ENCODE results near the gene FRS2.

Gene FRS2

DNA sequence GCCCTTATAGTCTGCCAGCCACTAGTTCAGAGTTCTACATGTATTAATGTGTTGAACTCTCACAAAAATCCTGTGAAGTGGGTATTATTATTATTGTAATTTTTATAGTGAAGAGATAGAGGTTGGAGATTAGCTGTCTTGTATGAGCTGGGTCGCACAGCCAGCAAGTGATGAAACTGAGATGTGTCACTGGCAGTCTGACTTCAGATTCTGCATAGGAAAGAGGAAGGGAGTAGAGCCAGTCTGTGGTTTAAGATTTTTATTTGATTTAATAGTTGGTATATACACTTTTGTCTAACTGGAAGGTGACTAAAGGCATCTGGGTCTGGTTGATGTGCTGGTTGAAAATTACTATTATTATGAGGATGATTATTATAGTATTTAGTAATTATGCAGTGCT lies 5.8 kb upstream of the FRS2 start:
- no peak for DNase-seq (ENCODE audit: low spot score)

DNA sequence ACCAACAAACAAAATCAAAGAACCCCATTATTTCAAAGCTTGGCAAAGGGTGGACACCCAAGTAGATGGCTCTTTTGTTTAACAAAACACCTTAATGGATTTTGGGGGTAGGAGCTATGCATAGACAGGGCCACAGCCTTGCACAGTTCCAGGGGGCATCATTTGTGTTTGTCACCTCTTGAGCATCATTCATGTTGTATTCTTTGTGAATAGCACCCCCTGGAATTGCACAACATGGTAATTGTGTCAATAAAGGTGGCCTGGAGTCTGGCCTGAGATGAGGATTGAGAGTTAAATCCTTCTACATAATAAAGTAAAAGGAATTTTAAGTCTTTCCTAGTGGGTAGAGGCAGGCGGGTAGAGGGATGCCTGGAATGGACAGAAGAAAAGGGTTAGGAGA lies 3.3 kb upstream of the FRS2 start:
- no peak for DNase-seq (ENCODE audit: low spot score)

DNA sequence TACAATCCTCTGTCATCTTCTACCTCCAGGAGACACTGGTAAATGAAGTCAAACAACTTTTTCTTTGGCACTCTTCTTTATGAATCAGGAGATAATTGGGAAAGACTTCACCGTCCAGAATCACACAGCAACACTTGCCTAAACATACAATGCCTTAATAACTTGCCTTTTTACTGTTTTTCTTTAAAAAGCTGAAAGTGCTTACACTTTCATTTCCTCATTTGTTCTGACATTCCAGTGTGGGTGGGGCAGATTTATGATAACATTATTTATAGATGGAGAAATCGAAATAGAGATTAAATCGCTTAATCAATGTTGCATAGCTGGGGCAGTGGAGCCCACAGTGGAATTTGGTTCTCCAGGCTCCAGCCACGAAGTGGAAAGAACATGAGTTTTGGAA lies 2.8 kb upstream of the FRS2 start:
- DNase-seq (ENCODE audit: low spot score): no peak

DNA sequence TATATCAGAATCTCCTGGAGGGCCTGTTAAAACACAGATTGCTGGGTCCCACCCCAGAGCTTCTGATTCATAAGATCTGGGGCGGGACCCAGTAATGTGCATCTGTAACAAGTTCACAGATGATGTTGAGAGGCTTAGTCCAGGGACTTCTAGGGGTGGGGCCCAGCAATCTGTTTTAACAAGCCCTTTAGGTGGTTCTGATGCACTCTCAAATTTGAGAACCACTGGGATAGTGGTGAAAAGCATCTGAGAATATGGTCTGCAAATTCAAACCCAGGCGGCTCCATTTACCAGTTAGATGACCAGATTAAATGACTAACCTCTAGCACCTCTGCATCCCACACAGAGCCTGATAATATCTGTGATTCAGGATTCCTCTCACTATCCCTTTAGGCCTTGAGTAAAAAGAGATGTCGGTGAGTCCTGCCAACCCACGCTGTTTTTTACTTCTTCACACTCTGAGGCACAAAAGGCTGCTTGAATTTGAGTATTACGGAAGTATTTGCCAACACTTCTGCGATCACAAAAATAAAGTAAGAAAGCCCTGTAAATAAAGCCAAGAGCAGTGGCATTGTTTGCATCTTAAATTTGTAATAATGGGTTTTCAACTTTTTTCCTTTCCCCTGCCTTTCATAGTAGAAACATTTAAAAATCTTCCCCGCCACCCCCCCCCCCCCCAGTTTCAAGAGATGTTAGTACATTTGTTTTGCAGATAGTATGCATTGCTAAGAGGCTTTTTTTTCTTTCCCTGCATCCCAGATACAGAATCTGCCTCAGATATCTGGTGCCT lies 1.8 kb upstream of the FRS2 start:
- DNase-seq (ENCODE audit: low spot score): no peak

DNA sequence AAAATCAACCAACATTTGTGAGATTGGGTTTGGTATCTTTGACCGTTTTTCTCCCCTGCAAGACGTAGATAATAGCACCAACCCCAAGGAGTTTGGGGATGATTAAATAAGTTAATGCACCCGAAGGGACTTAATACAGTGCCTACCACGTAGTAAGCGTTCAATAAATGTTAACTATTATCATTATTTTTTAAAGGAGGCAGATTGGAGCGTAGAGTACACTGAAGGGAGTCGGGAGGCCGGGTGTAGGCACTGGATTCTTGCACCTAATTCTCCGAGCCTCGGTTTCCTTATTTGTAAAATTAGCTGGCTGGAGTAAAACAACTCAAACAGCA lies 367 bp upstream of the FRS2 start:
- DNase-seq (ENCODE audit: low spot score): no peak

DNA sequence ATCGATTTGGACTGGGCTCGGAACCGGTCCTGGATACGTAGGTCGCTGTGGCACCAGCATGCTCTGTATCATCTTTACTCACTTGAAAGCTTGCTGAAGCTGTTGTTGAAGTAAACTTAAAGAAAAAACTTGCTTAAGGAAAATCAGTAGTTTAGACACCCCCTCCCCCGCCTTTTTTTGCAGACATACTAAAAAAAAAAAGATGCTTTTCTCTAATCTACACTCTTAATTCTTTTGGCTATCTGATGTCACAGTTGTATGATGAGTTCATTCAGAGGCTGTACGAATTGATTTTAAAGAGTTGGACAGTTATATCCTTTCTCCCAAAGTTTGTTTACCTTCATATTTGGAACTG lies 865 bp downstream of the FRS2 start:
- DNase-seq (ENCODE audit: low spot score): no peak

DNA sequence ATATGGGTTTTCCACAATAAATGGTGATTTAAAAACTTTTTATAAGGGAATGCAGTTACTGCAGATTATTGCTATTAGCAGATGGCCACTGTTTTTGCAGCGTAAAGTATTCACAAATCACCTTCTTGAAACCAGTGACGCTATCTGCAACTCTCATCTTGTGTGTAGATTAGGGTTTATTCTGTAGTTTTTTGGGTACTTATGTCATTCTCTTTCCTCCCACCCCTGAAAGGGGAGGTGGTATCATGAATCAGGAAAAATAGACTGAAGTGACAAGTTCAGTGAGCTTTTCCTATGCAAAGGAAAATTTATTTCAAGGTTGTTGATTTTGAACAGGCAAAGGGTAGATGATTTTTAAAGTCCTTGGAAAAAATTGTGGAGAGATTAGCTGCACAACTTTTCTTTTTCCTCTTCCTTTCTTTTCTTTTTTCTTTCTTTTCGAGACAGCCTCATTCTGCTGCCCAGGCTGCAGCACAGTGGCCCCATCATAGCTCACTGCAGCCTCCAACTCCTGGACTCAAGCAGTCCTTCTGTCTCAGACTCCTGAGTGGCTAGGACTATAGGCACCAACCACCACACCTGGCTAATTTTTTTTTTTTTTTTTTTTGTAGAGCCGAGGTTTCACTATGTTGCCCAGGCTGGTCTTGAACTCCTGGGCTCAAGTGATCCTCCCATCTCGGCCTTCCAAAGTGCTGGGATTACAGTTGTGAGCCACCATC lies 1.6 kb downstream of the FRS2 start:
- no peak for DNase-seq (ENCODE audit: low spot score)

DNA sequence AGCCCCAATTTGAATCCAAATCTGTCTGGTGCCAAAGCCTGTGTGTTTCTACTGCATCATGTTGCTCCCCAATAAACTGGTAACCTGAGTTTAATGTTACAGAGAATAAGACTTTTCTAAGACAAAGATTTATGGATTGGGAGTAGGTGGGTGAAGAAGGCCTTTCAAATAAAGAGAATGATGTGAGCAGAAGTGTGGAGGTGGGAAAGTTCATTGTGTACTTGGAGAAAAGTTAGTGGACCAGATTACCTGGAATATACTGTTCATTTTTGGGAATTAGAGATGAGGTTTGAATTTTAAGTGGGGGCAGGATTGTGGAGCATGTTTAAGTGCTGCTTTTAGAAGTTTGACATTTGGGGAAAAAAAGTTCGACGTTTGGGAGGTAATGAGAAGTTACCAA lies 3.1 kb downstream of the FRS2 start:
- no peak for DNase-seq (ENCODE audit: low spot score)

DNA sequence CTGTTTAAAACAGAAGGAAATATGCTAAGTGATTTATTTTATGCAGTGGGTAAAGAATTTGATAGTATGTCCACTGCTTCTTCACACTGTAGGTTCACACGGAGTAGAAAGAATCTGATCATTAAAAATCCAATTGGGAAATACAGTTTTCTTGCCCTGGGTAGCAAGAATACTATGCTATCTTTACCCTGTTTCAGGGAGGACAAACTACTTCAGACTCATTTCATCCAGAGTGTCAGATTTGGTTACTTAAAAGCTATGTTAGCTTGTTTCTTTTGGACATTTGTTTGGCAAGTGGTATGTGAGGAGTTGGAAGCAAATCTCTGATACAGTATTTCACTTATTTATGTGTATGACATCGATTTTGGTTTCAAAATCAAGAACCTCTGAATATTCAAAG lies 4.3 kb downstream of the FRS2 start:
- no peak for DNase-seq (ENCODE audit: low spot score)

DNA sequence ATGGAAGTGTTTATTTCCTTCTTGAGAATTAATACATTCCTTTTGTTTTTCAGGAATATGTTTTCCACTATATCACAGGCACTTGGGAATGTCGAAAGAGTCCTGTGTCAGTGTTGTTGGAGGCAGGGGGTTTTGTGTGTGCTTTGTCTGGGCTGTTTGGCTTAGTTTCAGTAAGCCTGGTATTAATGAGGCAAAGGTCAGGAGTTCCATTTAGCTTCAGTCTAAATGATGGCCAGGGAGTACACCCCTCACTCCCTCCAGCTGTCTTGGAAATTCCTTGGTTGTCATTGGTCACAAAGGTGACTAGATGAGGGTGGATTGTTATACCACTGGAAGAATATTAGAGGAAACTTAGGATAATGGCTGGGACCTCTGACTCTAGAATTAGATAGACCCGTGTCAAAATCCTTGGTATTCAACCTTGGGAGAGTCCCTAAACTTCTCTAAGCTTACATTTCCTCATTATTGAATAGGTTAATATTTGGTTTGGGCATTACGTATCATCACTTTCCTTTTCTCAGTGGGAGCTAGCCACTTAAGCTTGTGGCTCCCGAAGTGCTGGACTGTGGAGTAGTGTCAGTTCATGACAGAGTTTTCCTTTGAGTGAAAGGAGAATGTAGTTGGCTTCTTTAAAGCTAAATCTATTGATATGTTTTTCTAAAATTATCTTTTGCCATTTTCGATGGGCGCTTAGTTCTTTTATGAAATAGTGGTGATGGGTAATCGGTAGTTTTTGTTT lies 5.2 kb downstream of the FRS2 start:
- peak; percentile 56 for DNase-seq (ENCODE audit: low spot score)

DNA sequence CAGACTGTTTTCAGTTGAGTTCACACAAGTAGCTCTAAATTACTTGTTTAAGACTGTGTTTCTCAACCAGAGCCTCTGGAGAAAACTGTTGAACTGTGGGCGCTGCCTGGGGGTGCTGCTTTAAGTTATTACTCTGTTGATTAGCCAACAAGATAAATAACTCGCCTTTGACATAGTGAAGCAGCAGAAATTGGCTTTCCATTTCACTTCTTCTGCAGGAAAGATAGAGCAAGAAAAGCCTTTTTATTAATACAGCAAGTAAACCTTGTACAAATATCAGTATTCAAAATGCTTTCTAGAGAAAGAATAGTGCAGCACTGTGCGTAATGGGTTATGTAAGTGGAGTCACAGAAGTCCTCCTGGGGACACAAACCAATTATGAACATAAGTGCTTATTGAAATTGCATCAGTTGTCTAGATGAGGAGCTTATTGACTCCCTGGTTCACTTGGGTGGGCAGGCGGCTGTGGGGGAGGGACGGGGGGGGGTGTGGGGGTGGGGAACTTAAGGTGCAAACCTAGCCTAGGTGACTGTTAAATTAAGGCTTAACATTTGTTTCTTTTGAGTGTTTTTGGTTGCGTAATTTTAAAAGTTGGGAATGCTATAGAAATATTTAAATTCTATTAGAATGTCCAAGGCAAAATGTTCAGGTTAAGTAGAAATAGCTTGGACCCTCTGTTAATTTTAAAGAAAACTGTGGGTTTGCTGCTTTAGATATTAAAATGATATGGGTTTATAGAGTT lies 6.3 kb downstream of the FRS2 start:
- no peak for DNase-seq (ENCODE audit: low spot score)

DNA sequence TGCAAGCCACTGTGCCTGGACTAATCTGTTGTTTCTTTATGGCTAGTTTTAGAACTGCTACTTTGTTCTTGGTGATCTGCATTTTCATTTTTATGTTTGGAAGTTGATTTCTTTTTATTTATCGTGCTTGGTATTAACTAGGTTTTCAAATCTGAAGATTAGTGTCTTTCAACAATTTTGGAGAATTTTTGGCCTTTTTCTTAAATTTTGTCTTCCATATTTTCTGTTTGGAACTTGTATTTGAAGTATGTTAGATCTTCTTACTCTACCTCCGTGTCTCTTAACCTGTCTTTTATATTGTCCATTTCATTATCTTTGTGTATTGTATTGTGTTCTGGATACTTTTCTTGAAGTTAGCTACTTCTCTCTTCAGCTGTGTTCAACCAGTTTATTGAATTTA lies 9.5 kb downstream of the FRS2 start:
- no peak for DNase-seq (ENCODE audit: low spot score)

DNA sequence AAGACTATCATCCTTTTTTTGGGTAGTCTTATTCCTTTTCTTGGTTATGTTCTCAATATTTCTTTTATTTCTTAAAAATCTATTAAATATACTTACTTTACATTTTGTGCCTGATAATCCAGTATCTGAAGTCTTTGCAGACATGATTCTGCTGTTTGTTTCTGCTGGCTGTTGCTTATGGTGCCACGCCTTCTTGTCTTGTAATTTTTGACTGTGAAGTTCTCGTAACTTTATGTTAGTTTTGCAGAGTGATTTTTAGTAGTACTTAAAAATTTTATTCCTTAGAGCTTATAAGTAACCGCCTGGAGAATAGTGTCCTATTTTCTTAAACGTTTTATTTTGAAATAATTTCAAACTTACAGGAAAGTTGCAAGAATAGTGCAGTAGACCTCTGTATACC lies 10.5 kb downstream of the FRS2 start:
- DNase-seq (ENCODE audit: low spot score): no peak

DNA sequence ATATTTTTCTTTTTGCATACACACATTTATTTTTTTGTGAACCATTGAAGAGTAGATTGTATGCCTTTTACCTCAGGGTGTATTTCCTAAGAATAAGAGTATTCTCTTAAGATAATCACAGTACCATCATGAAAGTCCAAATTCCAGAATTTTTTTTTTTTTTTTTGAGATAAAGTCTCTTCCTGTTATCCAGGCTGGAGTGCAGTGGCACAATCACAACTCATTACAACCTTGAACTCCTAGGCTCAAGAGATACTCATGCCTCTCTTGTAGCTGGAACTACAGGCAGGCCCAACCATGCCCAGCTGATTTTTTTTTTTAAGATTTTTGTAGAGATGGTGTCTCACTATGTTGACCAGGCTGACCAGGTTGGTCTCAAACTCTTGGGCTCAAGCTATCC lies 10.9 kb downstream of the FRS2 start:
- no peak for DNase-seq (ENCODE audit: low spot score)

DNA sequence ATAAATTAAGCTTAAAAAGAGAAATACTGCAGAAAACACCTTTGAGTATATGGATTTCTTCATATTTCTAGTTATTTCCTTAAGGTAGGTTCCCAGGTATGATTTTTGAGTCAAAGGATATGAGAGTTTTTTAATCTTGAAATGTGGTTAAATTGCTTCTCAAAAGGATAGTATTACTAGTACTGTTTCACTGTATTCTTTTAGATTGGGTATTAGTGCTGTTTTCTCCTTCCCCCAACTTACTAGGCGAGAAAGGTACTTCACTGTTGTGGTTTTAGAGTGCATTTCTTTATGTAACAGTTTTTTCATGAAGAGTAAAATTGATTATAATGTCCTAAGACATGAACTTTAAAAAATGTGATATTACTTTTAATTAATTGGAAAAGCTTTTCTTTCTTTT lies 13.5 kb downstream of the FRS2 start:
- DNase-seq (ENCODE audit: low spot score): no peak

DNA sequence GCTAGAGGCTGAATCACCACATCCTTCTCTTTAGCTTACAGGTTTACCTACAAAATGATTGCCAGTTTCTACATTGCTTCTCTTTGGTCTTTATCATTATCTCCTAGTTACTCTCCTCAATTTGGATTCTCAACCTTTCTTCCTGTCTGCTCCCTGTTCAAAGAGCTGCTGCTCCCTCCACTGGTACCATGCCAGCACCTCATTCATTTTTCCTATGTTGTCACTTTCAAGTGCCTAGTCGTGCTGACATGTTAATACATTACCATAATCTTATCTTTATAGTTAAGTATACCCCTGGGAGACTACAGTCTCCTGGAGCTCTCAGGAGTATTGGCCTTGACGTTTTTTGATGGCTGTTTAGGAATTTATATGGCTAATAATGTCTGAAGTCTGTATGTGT lies 14.2 kb downstream of the FRS2 start:
- no peak for DNase-seq (ENCODE audit: low spot score)

DNA sequence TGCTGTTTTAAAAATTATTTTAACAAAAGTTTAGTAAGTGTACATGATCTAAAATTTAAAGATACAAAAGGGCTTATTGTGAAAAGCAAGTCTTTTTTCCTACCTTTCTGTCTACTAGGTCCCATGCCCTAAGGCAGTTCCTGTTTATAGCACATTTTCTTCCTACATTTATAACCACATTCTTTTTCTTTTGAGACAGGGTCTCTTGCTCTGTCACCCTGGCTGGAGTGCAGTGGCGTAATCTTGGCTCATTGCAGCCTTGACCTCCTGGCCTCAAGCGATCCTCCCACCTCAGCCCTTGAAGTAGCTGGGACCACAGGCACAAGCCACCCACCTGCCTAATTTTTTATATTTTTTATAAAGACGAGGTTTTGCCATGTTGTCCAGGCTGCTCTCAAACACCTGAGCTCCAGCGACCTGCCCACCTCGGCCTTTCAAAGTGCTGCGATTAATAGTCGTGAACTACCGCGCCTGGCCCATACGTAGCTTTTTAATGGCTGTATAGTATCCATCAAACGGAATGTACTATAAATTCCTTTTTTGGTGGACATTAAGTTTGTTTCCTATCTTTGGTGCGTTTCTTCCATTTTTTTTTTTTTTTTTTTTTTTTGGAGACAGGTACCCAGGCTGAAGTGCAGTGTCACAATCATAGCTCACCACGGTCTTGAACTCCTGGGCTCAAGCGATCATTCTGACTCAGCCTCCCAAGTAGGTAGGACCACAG lies 20.9 kb downstream of the FRS2 start:
- no peak for DNase-seq (ENCODE audit: low spot score)

DNA sequence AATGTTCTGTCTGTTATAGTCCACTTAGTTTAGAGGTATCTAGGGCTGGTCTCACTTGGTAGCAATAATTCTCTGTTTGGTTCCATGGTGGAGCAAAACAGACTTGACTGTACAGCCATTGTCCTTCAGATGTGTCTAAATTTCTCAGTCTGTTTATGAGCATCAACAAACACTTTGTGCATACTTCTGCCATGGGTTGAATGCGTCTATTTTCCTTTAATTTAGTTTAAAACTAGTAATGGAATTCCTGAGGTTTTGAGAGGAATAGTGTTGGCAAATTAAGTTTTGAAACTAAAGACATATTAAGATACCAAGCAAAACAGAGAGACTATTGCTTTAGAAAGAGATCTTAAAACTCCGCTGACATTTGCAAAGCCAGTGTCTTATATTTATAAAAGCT lies 22.6 kb downstream of the FRS2 start:
- no peak for DNase-seq (ENCODE audit: low spot score)

DNA sequence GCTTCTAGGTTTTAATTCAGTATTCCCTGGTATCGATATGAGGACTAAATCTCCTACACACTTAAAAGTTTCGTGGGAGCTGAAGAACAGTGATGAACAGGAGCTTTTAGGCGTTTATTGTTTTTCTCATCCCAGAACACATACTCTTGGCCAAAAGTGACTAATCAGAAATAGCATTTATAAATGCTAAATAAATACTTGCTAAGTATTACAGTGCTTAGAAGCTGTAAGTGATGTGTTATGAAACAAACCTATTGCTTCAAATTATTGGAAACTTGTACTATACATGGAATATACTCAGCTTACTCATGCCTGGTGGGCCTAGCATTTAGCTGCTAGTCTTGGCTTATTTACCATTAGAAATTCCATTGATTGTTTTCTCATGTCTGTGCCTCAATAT lies 24.9 kb downstream of the FRS2 start:
- DNase-seq (ENCODE audit: low spot score): no peak

DNA sequence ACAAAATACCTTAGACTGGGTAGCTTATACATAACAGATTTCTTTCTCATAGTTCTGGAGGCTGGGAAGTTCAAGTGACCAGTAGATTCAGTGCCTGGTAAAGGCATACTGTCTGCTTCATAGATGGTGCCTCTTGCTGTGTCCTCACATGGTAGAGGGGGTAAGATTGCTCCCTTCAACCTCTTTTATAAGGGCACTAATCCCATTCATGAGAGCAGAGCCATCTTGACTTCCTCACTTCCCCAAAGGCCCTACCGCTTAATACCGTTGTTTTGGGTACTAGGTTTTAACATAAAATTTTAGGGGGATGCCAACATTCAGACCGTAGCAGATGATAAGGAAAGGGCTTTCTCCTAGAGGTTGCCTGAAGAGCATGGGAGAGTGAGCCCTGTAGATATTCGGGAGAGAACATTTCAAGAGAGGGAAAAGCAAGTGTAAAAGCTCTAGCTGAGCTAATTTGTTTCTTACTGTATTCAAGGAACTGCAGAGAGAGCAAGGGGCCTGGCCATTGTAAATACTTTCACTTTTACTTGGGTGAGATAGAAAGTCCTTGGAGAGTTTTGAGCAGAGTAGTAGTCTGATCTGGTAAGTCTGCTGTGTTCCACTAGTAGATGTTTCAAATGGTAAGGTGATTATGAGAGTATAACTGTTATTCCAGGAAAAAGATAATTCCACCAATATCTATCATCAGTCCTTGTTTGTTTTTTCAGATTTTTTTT lies 27.3 kb downstream of the FRS2 start:
- DNase-seq (ENCODE audit: low spot score): no peak

DNA sequence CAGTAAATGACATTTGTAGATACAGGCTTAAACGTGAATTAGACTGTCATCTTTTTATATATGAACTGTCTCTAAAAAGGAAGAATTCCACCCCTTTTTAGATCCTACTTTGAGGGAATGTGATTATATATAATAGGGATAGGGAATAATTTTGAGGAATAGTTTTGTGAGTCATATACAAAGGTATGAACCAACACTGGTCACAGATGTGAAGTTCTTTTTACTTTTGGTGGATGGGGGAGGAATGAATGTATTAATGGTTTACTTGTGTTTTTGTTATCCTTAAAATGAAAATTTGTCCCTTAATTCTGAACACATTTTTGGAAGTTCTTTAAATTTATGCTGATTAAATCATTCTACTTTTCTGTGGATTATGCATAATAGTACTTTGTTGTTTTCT lies 30.4 kb downstream of the FRS2 start:
- no peak for DNase-seq (ENCODE audit: low spot score)

Data from HuH-7.5 (cell line).